Mesenteric fat pad (tissue), 1 donor: ENCODE measurements around the gene TOMM7. TPM values are rescaled to one million over a fixed set of nuclear protein-coding genes. Genes with fewer than 3 reads are reported as not detected.
"Not testable (repeated sequence)": the region's sequence is repeated elsewhere in the genome, so short reads cannot be mapped to it uniquely, and the experiment has no call there.

Source experiments
- DNase-seq: peaks from one replicate; pipeline ENCODE4 v3.0.0-alpha.2; 2020; ENCODE audit warnings: low spot score
- total RNA-seq: library from RNA; stranded (reverse); fragmentation: NEBNext Ultra II Directional; extraction: Animal tissue kit (Norgen Biotek cat#: 25700); gene quantifications from one replicate; pipeline ENCODE4 v1.2.1, GENCODE V29; 2021
- donor health status: DM: yes; HTN: yes; CAD: no.

Gene TOMM7
- total RNA-seq, 1 donor from 2014 or later = 248 TPM

DNA sequence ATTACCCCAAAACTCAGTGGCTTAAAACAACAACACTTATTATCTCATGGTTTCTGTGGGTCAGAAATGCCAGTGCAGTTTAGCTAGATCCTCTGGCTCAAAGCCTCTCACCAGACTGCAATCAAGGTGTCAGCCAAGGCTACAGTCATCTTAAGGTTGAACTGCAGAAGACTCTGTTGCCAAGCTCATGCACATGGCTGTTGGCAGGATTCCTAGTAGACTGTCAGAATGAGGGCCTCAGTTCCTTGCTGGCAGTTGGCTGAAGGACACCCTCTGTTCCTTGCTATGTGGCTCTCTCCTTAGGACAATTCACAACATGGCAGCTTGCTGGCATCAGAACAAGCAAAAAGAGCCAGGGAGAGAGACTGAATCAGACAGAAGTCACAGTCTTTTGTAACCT is 34.7 kb downstream of the TOMM7 start:
- DNase-seq = no peak

DNA sequence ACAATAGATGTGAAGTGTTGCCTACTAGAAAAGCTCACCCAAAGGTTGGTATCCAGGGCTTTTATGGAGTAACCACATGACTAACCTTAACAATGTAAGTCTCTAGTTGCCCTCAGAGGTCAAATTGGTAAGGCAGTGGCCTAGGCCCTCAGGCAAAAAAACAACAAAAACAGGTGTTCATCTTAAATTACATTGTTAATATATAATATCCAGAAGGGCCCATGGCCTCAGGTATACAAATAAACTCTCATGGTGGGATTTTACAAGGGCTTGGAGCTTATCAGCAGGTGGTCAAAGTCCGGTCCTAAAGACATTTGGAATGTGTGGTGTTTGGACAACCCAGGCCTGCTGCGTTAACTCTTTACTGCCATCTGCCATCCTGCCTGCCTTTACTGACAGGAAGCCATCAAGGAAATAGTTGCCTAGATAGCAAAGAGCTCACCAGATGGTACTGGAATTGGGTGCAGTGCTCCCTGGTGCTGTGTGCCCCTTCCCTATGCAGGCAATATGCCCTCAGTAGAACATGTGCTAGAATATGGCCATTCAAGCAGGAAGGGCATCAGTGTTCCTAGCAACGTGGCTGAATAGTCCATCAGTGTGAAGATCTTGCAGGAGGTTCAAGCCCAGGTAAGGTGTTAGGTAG is 36.2 kb downstream of the TOMM7 start:
- no peak for DNase-seq

DNA sequence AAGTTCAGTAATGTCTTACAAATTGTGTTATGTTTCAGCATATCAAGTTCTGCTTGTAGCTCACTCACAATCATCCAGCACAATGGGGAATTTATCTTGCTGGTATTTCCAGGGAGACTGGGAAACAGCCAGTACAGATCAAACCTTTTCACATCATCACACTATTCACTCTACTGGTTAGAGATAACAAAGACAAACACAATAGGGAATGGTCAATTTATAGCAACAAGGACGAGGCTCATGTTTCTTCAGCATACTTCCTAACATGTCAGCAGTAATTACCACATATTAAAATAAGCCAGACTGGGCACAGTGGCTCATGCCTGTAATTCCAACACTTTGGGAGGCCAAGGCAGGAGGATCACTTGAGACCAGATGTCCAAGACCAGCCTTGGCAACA is 38.3 kb downstream of the TOMM7 start:
- DNase-seq = no peak

DNA sequence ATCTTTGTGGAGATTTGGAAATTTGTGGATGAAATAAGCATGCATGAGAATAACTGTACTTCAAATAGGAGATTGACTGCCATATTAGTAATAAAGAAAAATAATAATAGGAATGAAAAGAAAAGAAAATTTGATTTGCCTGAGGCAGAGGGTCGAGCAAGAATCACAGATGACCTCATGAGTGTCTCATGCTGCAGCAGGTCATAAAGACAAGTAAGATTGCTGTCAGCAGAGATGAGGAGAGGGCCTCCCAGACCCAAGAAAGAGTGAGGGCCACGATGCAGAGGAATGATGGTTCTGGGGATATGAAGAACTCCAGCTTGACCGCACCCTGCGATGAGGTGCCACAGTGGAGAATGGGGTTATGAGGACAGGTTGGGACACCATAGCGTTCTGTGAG is 39.2 kb downstream of the TOMM7 start:
- DNase-seq = no peak

DNA sequence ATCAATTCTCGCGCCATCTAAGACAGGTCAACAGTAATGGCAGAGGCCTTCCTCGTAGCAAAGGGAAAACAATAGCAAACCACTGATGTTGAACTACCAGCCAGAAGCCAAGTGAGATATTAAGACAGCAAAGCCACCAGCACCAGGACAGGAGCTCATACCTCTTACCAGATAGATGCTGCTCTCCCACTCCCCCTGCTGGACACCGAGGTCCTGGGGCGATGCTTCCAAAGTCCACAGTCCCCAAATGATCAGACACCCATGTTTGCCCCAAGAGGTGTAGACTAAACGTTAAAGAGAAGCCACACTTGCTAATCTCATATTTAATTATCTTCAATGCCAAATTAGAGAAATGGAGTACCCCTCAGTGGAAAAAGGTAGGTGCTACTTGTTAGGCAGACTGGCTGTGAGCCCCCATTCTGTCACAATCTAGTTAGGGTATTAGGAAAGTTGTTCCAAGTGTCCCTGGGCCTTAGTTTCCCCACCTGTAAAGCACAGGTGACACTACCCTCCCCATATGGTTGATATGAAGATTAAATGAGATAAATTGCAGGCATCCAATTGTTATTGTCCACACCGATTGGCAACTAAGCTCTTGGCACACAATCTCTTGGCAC is 39.9 kb downstream of the TOMM7 start:
- no peak for DNase-seq

DNA sequence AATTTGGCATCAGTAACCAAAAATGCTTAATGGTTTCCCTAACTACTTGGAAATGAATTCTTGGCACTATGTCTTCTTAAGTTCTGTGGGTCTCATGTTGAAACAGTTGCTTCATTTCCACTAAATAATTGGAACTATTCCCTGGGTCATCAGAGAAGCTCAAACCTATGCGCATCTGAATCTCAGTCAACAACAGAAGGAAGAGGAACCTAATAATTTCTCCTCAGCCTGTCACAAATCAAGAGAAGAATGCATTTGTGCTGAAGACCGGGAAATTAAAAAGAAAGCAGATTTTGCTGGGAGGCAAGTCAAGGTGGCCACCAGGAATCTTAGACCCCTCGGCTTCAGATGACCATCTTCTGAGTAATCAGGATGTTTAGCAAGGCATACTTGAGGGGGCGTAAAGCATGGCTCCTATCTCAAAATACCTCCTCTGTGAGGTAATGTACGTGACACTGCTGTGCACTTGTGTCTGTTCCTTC is 41.4 kb downstream of the TOMM7 start:
- no peak for DNase-seq

DNA sequence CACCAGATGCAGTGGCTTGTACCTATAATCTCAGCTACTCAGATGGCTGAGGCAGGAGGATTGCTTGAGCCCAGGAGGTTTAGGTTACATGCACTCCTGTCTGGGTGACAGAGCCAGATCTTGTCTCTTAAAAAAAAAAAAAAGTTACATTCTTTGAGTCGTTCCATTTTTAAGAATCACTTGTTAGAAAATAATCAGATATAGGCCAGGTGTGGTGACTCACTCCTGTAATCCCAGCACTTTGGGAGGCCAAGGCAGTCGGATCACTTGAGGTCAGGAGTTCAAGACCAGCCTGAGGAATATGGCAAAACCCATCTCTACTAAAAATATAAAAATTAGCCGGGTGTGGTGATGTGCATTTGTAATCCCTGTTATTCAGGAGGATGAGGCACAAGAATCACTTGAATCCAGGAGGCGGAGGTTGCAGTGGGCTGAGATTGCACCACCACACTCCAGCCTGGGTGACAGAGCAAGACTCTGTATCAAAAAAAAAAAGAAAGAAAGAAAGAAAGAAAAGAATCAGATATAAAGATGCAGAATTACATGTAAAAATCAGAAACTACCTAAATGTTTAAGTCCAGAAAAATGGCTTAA is 42.8 kb downstream of the TOMM7 start:
- DNase-seq = not testable (repeated sequence)

DNA sequence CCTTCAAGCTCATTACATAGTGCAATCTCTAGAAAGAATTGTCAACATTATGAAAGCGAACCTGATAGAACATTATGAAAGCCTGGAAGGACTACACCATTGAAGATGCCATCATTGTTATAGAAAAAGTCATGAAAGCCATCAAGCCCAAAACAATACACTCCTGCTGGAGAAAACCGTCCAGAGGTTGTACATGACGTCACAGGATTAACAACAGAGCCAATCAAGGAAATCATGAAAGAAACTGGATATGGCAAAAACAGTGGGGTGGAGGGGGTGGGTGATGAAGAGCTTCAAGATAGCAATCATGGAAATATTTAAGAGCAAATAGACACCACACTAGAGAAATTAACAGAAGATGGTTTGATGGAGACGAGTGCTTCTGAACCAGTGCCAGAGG is 45.7 kb downstream of the TOMM7 start:
- no peak for DNase-seq

DNA sequence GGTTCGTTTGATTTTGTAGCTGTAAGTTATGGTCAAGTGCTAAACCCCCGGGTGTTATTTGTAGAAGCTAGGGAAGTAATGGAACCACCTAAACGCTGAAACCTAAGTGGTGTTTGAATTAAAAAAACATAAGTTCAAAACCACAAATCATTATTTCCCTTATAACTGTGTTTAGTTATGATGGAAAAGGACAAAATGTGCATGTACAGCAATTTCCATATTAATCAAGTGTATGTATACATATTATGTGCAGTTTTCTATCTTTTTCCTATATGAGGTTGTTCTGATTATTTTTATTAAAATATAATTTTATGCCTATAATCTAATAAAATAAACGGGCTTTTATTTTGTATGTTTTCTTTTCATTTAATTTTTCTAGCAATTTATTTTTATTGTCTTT is 49.8 kb downstream of the TOMM7 start:
- no peak for DNase-seq

DNA sequence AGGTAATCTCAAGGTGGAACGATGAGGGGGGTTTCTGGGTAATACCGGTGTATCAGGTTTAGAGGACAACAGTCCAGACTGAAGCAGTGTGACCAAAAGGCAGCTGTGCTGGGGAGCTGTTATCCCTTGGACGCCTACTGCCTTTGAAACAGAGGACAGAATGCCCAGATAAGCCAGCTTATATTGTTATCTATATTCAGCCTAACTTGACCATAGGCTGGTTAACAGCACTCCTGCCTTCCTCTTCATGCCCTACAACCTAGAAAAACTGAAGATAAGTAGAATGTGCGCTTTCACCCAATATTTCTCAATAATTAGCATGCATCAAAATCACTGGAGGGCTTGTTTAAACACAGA is 50.8 kb downstream of the TOMM7 start:
- DNase-seq = no peak

DNA sequence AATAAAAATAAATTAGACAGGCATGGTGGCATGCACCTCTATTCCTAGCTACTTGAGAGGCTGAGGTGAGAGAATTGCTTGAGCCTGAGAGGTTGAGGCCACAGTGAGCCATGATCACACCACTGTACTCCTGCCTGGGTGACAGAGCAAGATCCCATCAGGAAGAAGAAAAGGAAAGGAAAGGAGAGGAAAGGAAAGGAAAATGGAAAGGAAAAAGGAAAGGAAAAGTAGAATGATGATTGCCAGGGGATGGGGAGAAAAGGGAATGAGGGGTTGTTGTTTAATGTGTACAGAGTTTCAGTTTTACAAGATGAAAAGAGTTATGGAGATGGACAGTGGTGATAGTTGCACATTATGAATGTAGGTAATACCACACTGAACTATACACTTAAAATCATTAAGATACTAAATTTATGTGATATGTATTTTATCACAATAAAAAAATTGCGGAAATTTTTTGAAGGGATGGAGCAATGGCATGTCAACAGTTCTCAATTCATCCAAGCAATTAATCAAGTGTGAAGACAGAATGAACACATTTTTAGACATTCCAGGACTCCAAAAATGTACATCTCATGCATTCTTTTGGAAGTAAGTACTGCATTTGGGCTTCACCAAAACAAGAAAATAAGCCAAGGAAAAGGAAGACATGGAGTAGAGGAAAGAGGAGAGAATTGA is 51.3 kb downstream of the TOMM7 start:
- no peak for DNase-seq

DNA sequence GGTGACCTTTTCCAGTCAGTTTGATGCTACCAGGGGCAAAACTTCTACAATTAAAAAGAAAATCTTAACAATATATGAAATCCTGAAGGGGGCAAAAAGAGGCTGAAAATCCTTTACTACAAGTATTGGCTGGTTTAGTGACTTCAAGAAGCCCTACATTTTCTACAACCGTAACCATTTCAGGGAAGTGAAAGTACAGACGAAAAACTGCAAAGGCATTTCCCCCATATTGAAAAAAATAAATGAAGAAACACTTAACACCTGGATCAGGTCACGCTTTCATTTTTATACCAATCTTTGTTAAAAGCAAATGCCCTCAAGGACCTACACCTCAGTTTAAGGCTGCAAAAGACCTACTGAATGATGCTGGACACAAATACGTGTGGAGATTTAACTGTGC is 57.0 kb downstream of the TOMM7 start:
- no peak for DNase-seq

Other genes starting within 250 kb of the TOMM7 start
- gene IL6, start 95.6 kb downstream of the TOMM7 start, total RNA-seq = 385 TPM
- gene HYCC1, start 191.3 kb upstream of the TOMM7 start, total RNA-seq = 70.5 TPM